CD4-positive, alpha-beta T cell treated with Interleukin-1 beta for 1 hour (primary cell): ENCODE measurements around the gene CDKN2A.
"Not testable (repeated sequence)": the region's sequence is repeated elsewhere in the genome, so short reads cannot be mapped to it uniquely, and the experiment has no call there.

Source experiments
- DNase-seq, 2 donors: peaks; one replicate each; pipeline ENCODE4 v3.0.0-alpha.2; 2020 to 2022

The CDKN2A gene

GRCh38 chr9:21982391-21982790, 11.8 kb downstream of the CDKN2A start:
- no peak for DNase-seq

DNA sequence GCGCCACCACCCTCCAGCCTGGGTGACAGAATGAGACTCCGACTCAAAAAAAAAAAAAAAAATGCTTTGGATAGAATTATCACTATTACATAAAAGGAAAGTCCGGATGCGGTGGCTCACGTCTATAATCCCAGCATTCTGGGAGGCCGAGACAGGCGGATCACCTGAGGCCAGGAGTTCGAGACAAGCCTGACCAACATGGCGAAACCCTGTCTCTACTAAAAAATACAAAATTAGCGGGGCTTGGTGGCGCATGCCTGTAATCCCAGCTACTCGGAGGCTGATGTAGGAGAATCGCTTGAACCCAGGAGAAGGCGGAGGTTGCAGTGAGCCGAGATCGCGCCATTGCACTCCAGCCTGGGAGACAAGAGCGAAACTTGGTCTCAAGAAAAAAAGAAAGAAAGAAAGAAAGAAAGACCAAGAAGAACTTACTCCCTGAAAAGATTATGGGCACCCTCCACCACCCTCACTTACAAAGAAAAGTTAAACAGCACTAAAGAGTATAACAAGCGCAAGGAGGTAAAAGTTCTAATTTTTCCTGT, 17.8 kb downstream of the CDKN2A start:
- DNase-seq = no peak

DNA sequence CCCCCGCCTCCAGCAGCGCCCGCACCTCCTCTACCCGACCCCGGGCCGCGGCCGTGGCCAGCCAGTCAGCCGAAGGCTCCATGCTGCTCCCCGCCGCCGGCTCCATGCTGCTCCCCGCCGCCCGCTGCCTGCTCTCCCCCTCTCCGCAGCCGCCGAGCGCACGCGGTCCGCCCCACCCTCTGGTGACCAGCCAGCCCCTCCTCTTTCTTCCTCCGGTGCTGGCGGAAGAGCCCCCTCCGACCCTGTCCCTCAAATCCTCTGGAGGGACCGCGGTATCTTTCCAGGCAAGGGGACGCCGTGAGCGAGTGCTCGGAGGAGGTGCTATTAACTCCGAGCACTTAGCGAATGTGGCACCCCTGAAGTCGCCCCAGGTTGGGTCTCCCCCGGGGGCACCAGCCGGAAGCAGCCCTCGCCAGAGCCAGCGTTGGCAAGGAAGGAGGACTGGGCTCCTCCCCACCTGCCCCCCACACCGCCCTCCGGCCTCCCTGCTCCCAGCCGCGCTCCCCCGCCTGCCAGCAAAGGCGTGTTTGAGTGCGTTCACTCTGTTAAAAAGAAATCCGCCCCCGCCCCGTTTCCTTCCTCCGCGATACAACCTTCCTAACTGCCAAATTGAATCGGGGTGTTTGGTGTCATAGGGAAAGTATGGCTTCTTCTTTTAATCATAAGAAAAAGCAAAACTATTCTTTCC, 19.3 kb downstream of the CDKN2A start:
- peak; percentile 19 to 45 for DNase-seq

DNA sequence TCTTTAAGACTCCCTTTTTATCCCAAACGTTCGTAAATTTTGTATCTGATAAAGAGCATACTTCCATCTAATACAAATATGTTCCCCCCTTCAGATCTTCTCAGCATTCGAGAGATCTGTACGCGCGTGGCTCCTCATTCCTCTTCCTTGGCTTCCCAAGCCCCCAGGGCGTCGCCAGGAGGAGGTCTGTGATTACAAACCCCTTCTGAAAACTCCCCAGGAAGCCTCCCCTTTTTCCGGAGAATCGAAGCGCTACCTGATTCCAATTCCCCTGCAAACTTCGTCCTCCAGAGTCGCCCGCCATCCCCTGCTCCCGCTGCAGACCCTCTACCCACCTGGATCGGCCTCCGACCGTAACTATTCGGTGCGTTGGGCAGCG, 19.9 kb downstream of the CDKN2A start:
- DNase-seq = no peak

- DNase-seq = no peak
Measured at GRCh38 chr9:21972361-21972760, 21.8 kb downstream of the CDKN2A start.

DNA sequence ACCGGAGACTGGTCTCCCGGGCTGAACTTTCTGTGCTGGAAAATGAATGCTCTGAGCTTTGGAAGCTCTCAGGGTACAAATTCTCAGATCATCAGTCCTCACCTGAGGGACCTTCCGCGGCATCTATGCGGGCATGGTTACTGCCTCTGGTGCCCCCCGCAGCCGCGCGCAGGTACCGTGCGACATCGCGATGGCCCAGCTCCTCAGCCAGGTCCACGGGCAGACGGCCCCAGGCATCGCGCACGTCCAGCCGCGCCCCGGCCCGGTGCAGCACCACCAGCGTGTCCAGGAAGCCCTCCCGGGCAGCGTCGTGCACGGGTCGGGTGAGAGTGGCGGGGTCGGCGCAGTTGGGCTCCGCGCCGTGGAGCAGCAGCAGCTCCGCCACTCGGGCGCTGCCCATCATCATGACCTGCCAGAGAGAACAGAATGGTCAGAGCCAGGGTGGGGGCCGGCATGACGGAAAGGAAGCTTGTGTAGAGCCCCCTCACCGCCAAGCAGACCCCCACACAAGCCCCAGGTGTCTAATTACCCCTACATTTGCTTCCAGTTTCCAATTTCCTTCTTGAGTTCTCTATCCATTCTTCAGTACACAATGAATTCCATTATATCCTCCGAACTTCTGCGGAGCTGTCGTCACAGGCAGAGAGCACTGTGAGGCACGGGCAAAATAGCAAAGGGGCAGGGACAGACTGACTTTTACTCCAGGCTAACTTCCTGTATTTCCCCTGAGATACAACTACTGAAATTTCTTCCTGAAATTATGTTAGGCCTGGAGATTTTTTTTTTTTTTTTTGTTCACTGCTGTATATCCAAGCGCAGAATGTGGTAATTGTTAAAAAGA, 23.2 kb downstream of the CDKN2A start:
- DNase-seq = no peak

DNA sequence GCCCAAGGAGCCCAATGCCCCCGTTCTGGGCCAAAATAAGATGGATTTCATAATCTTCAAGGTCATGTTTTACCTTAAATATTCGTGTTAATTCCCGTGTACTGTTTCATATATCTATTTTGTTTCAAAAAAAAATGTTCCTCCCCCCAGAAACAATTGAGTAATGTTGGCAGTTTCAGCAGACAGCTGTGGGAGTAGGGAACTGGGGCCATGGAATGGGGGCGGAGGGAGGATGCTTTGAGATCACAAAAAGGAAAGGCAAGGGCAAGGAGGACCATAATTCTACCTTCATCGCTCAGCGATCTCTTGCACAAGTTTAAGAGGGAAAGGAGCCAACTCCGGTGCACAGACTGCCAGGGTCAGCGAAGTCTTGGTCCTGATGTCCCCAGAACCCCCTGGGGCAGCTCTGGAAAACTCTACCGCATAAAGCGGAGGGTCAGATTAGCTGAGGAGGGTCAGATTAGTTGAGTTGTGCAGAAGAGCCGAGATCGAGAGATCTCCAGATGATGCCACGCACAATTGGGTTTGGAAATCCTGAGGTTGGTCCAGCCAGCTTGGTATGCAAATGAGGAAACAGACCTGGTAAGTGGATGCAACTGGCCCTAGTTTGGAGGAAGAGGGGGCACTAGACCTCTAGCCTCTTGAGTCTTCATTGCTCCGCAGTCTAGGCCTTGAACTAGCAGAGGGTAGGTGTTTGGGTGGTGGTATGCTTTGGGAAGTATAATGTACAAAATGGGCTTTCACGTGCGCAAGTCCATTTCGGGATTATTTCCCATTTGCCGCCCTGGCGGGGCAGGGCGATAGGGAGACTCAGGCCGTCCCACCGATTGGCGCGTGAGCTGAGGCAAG, 24.0 kb downstream of the CDKN2A start:
- DNase-seq = no peak

GRCh38 chr9:21969011-21969940, 24.9 kb downstream of the CDKN2A start:
- DNase-seq = no peak

GRCh38 chr9:21968331-21969010, 25.7 kb downstream of the CDKN2A start:
- DNase-seq = no peak

DNA sequence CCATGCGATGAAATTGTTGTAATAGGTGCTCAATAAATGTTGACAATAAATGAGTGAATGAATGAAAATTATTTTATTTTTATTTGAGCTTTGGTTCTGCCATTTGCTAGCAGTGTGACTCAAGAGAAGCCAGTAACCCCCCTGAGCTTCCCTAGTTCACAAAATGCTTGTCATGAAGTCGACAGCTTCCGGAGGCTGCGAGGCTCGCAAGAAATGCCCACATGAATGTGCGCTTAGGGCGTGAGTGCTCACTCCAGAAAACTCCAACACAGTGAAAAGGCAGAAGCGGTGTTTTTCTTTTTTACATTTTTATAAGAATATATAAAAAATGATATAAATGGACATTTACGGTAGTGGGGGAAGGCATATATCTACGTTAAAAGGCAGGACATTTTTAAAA, 26.5 kb downstream of the CDKN2A start:
- DNase-seq = no peak

- DNase-seq = no peak
Measured at GRCh38 chr9:21967169-21967568, 27.0 kb downstream of the CDKN2A start.

DNA sequence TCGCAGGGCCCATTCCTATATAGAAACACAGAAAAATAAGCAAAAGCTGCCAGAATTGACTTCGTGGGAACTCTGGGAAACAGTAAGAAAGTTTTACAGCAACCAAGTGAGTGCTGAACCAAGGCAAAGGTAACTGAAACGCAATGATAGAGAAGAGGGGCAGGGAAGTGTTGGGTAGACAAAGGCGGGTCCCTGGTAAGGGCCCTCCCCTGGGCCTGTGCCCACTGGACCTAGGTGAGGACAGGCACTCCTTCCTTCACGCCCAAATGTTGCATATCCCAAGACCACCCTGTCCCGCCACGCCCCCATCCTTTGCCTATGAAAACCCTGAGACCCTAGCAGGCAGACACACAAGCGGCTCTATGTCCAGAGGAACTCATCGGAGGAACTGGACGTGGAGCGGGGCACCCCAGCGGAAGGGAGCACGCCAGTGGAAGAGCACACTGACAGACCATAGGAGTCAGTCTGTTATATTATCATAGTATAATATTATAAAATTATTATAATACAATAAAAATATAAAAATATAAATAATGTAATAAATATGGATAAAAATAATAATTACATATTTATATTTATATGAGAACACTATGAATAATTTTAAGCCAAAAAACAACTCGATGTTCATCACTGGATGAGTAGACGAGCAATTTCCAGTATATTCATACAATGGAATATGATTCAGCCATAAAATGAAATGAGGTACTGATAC, 27.9 kb downstream of the CDKN2A start:
- DNase-seq = no peak

DNA sequence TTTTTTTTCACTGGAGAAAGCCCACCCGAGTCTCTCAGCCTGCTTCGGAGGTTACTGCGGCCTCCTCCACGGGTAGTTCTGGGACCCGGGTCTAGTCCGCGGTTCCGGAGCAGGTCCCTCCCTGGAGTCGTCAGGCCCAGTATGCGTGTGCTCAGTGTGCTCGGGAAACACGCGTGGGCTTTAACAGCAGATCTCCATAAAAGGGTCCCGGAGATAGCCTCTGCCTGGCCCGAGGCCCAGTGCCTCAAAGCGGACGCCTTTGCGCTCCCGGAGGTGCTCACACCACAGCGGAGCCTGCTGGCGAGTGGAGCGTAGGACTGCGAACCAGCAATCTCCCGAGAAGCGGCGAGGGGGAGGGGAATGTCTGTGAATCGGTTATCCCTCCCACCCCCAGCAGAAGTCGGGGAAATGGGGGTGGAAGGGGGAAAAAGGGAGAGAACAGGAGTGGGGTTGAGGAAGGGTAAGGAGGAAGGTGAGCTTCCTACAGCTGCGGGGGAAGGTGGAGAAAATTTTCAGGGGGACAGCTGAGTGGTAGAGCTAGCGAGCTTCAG, 28.7 kb downstream of the CDKN2A start:
- DNase-seq = peak; percentile 46 to 48

- peak; percentile 69 to 70 for DNase-seq
Measured at GRCh38 chr9:21964925-21965385, 29.2 kb downstream of the CDKN2A start.

DNA sequence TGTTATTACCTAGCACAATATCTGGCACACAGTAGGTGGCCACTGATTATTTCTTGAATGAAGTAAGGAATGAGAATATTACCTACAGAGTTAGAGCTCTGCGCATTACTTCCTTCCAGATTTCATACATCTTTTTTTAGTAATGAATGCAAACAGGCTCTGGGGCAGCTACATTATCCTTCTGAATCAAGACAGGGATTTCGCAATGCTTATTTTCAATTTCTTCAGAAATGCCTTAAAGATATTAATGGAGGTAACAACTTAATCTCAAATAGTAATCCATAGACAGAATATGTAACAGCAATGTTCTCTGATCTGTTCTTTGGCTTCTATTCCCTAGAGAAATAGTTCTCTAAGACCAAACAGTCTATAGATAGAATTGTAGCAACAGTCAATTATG, 32.6 kb downstream of the CDKN2A start:
- no peak for DNase-seq

GRCh38 chr9:21959268-21959667, 34.9 kb downstream of the CDKN2A start:
- not testable (repeated sequence) for DNase-seq

- no peak for DNase-seq
Measured at GRCh38 chr9:21958833-21959232, 35.4 kb downstream of the CDKN2A start.

- no peak for DNase-seq
Measured at GRCh38 chr9:21945606-21946005, 48.6 kb downstream of the CDKN2A start.

DNA sequence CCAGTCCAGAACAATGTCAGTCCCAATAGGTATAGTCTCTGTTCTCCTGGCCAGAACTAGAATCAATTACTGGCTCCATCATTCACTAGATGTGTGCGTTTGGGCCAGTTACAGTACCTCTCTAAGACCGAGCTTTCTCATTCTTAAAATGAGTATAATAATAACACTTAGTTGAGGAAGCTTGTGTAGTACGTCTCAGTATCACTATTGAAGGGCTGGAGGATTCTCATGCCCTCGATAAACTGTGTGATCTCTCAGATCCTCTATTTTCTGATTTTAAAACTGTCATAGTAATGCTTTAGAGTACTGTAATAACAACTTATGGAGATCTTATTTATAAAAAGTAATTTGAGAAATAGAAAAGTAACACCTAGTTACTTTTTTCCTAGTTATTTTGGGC, 50.7 kb downstream of the CDKN2A start:
- DNase-seq = no peak

GRCh38 chr9:21941337-21941995, 52.7 kb downstream of the CDKN2A start:
- DNase-seq = no peak
